SK-N-MC (cell line): ENCODE measurements around the gene CDCA3.

ENCODE experiments used
- EZH2 ChIP-seq: fragments of 200-600 bp; sonication (generic); IDR thresholded peaks from one replicate; pipeline ENCODE4 v1.6.1; 2017; ENCODE audit warnings: antibody characterized with exemption
- POLR2AphosphoS5 ChIP-seq: IDR thresholded peaks from 2 replicates; pipeline ENCODE4 v1.6.1; 2012; ENCODE audit warnings: mild to moderate bottlenecking, low read depth, low read length, borderline replicate concordance

DNA sequence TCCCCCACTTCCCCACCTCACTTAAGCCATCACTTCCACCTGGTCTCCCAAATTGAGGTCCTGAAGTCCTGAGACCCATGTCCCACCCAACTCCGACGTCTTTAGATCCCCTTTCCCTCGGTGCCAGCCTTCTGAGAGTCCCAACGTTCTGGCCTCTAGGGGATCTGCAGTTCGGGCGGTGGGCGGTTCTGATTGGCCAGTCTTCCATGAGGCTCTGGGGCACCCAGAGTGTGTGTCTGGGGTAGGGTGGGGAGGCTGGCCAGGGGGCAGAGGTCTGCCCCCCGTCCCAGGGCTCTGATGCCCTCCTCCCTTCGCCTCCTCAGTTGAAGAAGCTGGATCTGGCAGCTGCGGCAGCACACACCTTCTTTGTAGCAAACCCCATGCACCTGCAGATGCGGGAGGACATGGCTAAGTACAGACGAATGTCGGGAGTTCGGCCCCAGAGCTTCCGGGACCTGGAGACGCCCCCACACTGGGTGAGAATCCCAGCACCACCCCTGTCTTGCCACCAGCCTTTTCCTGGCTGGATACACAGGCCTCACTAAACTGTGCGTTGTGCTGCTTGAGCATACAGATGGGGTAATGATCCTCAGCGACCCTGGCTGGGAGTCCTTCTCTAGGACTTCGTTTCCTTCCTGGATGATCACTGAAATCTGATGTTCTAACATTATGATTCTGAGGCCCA lies 21.4 kb downstream of the CDCA3 start:
- TF ChIP-seq POLR2AphosphoS5: 0 out of 2 replicates have a peak, but pooled peaks have one; percentile 18
- no peak for TF ChIP-seq EZH2
